H9 (cell line): Measurements from ENCODE around the gene BLOC1S5. TPM values are rescaled to one million over a fixed set of nuclear protein-coding genes. Genes with fewer than 3 reads are reported as not detected.

ENCODE experiments used
- DNase-seq: peaks from one replicate; pipeline ENCODE4 v3.0.0-alpha.2; 2017
- H2AFZ ChIP-seq: one replicate; pipeline ENCODE4 v1.6.1; 2013; ENCODE audit warnings: mild to moderate bottlenecking, low read length, control low read depth, moderate library complexity
- H2AK5ac ChIP-seq: 2 replicates; pipeline ENCODE4 v1.6.1; 2013; ENCODE audit warnings: low read length, control low read depth, mixed read lengths; ENCODE audit not compliant: insufficient read length
- H2BK120ac ChIP-seq: one replicate; pipeline ENCODE4 v1.6.1; 2013; ENCODE audit warnings: low read depth, mild to moderate bottlenecking, low read length, control low read depth, inconsistent platforms; ENCODE audit not compliant: poor library complexity, severe bottlenecking
- H2BK12ac ChIP-seq: 2 replicates; pipeline ENCODE4 v1.6.1; 2013; ENCODE audit warnings: low read length, control low read depth, mixed read lengths, low read depth; ENCODE audit not compliant: insufficient read length
- H2BK15ac ChIP-seq: 2 replicates; pipeline ENCODE4 v1.6.1; 2013; ENCODE audit warnings: low read depth, low read length, control low read depth
- H2BK20ac ChIP-seq: one replicate; pipeline ENCODE4 v1.6.1; 2013; ENCODE audit warnings: low read depth, mild to moderate bottlenecking, low read length, control low read depth, inconsistent platforms; ENCODE audit not compliant: poor library complexity, severe bottlenecking
- H2BK5ac ChIP-seq: 2 replicates; pipeline ENCODE4 v1.6.1; 2013; ENCODE audit warnings: low read length, control low read depth, mixed read lengths; ENCODE audit not compliant: insufficient read length
- H3K14ac ChIP-seq: 2 replicates; pipeline ENCODE4 v1.6.1; 2013; ENCODE audit warnings: low read length, control low read depth; ENCODE audit not compliant: insufficient read depth
- H3K18ac ChIP-seq: 2 replicates; pipeline ENCODE4 v1.6.1; 2013; ENCODE audit warnings: low read depth, mild to moderate bottlenecking, mixed read lengths, low read length, control low read depth; ENCODE audit not compliant: insufficient read length
- H3K23ac ChIP-seq: 2 replicates; pipeline ENCODE4 v1.6.1; 2013; ENCODE audit warnings: low read length, control low read depth, mixed read lengths, low read depth; ENCODE audit not compliant: insufficient read length
- H3K23me2 ChIP-seq: 2 replicates; pipeline ENCODE4 v1.6.1; 2013; ENCODE audit warnings: low read depth, mild to moderate bottlenecking, mixed read lengths, low read length, control low read depth; ENCODE audit not compliant: insufficient read length, poor library complexity, severe bottlenecking
- H3K27ac ChIP-seq: 2 replicates; pipeline ENCODE4 v1.5.1; 2013; ENCODE audit warnings: low read length, control low read depth, mixed read lengths, low read depth; ENCODE audit not compliant: insufficient read length
- H3K27me3 ChIP-seq: 2 replicates; pipeline ENCODE4 v1.6.1; 2013; ENCODE audit warnings: low read length, control low read depth, inconsistent platforms; ENCODE audit not compliant: insufficient read depth
- H3K4ac ChIP-seq: 2 replicates; pipeline ENCODE4 v1.6.1; 2013; ENCODE audit warnings: low read depth, mild to moderate bottlenecking, control low read depth, inconsistent platforms, low read length, moderate library complexity
- H3K4me1 ChIP-seq: 2 replicates; pipeline ENCODE4 v1.6.1; 2013; ENCODE audit warnings: low read length, control low read depth, inconsistent platforms; ENCODE audit not compliant: insufficient read depth
- H3K4me2 ChIP-seq: 2 replicates; pipeline ENCODE4 v1.6.1; 2013; ENCODE audit warnings: low read length, control low read depth, mixed read lengths; ENCODE audit not compliant: insufficient read length, insufficient read depth
- H3K56ac ChIP-seq: 2 replicates; pipeline ENCODE4 v1.6.1; 2013; ENCODE audit warnings: low read depth, mild to moderate bottlenecking, mixed read lengths, low read length, control low read depth; ENCODE audit not compliant: insufficient read length
- H3K79me1 ChIP-seq: 2 replicates; pipeline ENCODE4 v1.6.1; 2013; ENCODE audit warnings: low read depth, mild to moderate bottlenecking, moderate library complexity, low read length, control low read depth, inconsistent platforms; ENCODE audit not compliant: insufficient read depth, poor library complexity, severe bottlenecking
- H3K79me2 ChIP-seq: 2 replicates; pipeline ENCODE4 v1.6.1; 2013; ENCODE audit warnings: low read length, control low read depth, inconsistent platforms; ENCODE audit not compliant: insufficient read depth
- H3K9ac ChIP-seq: 2 replicates; pipeline ENCODE4 v1.6.1; 2013; ENCODE audit warnings: low read length, control low read depth, mixed read lengths; ENCODE audit not compliant: insufficient read length; ENCODE audit errors: extremely low read depth
- H3K9me3 ChIP-seq: one replicate; pipeline ENCODE4 v1.6.1; 2013; ENCODE audit warnings: low read depth, low read length, inconsistent platforms; ENCODE audit not compliant: control insufficient read depth
- H3T11ph ChIP-seq: one replicate; pipeline ENCODE4 v1.6.1; 2013; ENCODE audit warnings: mild to moderate bottlenecking, low read length, control low read depth, inconsistent platforms
- H4K20me1 ChIP-seq: one replicate; pipeline ENCODE4 v1.6.1; 2013; ENCODE audit not compliant: control insufficient read depth, insufficient read length, insufficient read depth
- H4K5ac ChIP-seq: 2 replicates; pipeline ENCODE4 v1.6.1; 2013; ENCODE audit warnings: low read depth, mild to moderate bottlenecking, mixed read lengths, low read length, control low read depth; ENCODE audit not compliant: insufficient read length
- H4K8ac ChIP-seq: replicated peaks from 2 replicates; pipeline ENCODE4 v1.6.1; 2013; ENCODE audit warnings: low read length, control low read depth, mixed read lengths, low read depth; ENCODE audit not compliant: insufficient read length
- H4K91ac ChIP-seq: 2 replicates; pipeline ENCODE4 v1.6.1; 2013; ENCODE audit warnings: low read depth, mild to moderate bottlenecking, moderate library complexity, mixed read lengths, low read length, control low read depth; ENCODE audit not compliant: insufficient read length
- H3K27ac Mint-ChIP-seq, 3 experiments: 2 replicates in 2 of 3; 3 replicates in 1 of 3; pipeline ENCODE4 v1.8.0; 2020 to 2021; ENCODE audit warnings: mixed read lengths in 3 of 3, mild to moderate bottlenecking in 1 of 3, moderate library complexity in 1 of 3
- H3K27me3 Mint-ChIP-seq: 2 replicates; pipeline ENCODE4 v1.8.0; 2021; ENCODE audit warnings: low read depth, mild to moderate bottlenecking, moderate library complexity, mixed read lengths
- H3K36me3 Mint-ChIP-seq, 3 experiments: 2 replicates in 2 of 3; 3 replicates in 1 of 3; pipeline ENCODE4 v1.8.0; 2020 to 2021; ENCODE audit warnings: low read depth in 3 of 3, mixed read lengths in 3 of 3; ENCODE audit not compliant: insufficient read depth in 1 of 3
- H3K4me1 Mint-ChIP-seq, 2 experiments: 2 replicates each; pipeline ENCODE4 v1.8.0; 2020; ENCODE audit warnings: mixed read lengths in 2 of 2
- H3K4me3 Mint-ChIP-seq, 2 experiments: 2 replicates in 1 of 2; 3 replicates in 1 of 2; pipeline ENCODE4 v1.8.0; 2020 to 2021; ENCODE audit warnings: mild to moderate bottlenecking in 2 of 2, mixed read lengths in 2 of 2, moderate library complexity in 1 of 2
- H3K9me3 Mint-ChIP-seq, 2 experiments: 2 replicates in 1 of 2; 3 replicates in 1 of 2; pipeline ENCODE4 v1.8.0; 2020; ENCODE audit warnings: mild to moderate bottlenecking in 2 of 2, mixed read lengths in 2 of 2, moderate library complexity in 1 of 2
- CTCF ChIP-seq: fragments of 200-600 bp; sonication (generic); conservative IDR thresholded peaks from 3 replicates; pipeline ENCODE4 v1.8.0; 2021; ENCODE audit warnings: antibody characterized with exemption, mild to moderate bottlenecking
- WGBS: extraction: QIAGEN DNeasy Blood & Tissue Kit; methylation state at CpG from one replicate; pipeline ENCODE4 v1.1.7; 2013; ENCODE audit warnings: missing lambda C conversion rate, low lambda C conversion rate, mixed read lengths; ENCODE audit not compliant: insufficient read length; ENCODE audit errors: extremely low coverage; 5-methylcytosine and 5-hydroxymethylcytosine counted together
- total RNA-seq: library from RNA; stranded (reverse); gene quantifications from 2 replicates; pipeline ENCODE4 v1.2.1, GENCODE V29; 2021

Gene BLOC1S5
- total RNA-seq, 1 experiment from 2014 or later, result 15.6 TPM

DNA sequence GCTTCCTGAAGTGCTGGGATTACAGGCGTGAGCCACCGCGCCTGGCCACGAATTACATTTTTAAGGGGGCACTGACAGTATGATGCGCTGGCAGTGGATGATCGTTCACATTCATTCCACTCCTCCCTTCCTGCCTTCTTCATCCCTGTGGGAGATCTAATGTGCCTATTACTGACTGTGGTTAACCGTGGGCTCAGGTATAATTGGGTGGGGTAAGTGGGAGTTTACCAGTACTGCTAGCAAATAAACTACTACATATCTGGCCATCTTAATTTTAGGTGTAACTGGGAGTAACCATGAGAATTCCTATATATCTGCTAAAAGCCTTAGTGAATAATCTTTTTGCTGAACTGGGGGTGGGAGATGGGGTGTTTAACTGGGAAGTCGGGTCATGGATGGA, 6.5 kb upstream of the BLOC1S5 start:
- Histone ChIP-seq H2BK20ac (no peak overlapping the region), H2BK15ac (no peak overlapping the region), H3K4me2 (no peak overlapping the region), H3K9ac (no peak overlapping the region), H3K23me2 (no peaks in the 10 kb centered on the region), H2BK5ac (no peak overlapping the region), H3K27ac (no peak overlapping the region), H3K14ac (no peak overlapping the region), H3K79me1 (no peaks in the 10 kb centered on the region), H3K18ac (no peak overlapping the region), H3K23ac (no peak overlapping the region), H2AK5ac (no peak overlapping the region), H3T11ph (no peak overlapping the region), H3K79me2 (no peaks in the 10 kb centered on the region), H3K4ac (no peak overlapping the region), H2BK12ac (no peak overlapping the region), H3K27me3 (no peaks in the 10 kb centered on the region), H4K5ac (no peak overlapping the region), H3K56ac (no peak overlapping the region), H2BK120ac (no peak overlapping the region), H4K20me1 (no peaks in the 10 kb centered on the region), H4K8ac (no peak overlapping the region), H3K9me3 (no peaks in the 10 kb centered on the region), H4K91ac (no peak overlapping the region), H3K4me1 (no peaks in the 10 kb centered on the region), H2AFZ (no peak overlapping the region)
- WGBS, result no CpG with 5 or more reads among the region's 8 CpGs
- Mint-ChIP-seq H3K4me3 (no peak overlapping the region), H3K4me1 (peaks cover 2 to 4% of the 10 kb centered on the region in 2 experiments; a peak in 2 of 4 replicates), H3K27me3 (peaks cover 7% of the 10 kb centered on the region), H3K9me3 (no peaks in the 10 kb centered on the region), H3K36me3 (no peaks in the 10 kb centered on the region), H3K27ac (no peak overlapping the region)
- DNase-seq, result no peak
- TF ChIP-seq CTCF, result no peak
